HEK293 (cell line): ENCODE measurements around the gene REC8.
A peak's percentile ranks its signal among the peaks of the same experiment; 100 is the strongest.

Experiments used
- GFI1B ChIP-seq: fragments of 450-650 bp; formaldehyde crosslinking; IDR thresholded peaks from 2 replicates; pipeline ENCODE4 v1.5.1; 2016; ENCODE audit warnings: missing biosample characterization, missing genetic modification characterization
- GLIS1 ChIP-seq: fragments of 450-650 bp; formaldehyde crosslinking; IDR thresholded peaks from 2 replicates; pipeline ENCODE4 v1.5.1; 2016; ENCODE audit warnings: missing biosample characterization, missing genetic modification characterization
- KLF9 ChIP-seq: fragments of 450-650 bp; formaldehyde crosslinking; IDR thresholded peaks from 2 replicates; pipeline ENCODE4 v1.5.1; 2016; ENCODE audit warnings: missing biosample characterization, missing genetic modification characterization, low read depth
- ZBTB11 ChIP-seq: fragments of 450-650 bp; formaldehyde crosslinking; conservative IDR thresholded peaks from 2 replicates; pipeline ENCODE4 v1.5.1; 2016; ENCODE audit warnings: low read depth, missing biosample characterization, missing genetic modification characterization
- ZNF146 ChIP-seq: fragments of 450-650 bp; formaldehyde crosslinking; IDR thresholded peaks from 2 replicates; pipeline ENCODE4 v1.5.1; 2016; ENCODE audit warnings: missing biosample characterization, missing genetic modification characterization
- ZNF157 ChIP-seq: fragments of 450-650 bp; formaldehyde crosslinking; IDR thresholded peaks from 2 replicates; pipeline ENCODE4 v1.5.1; 2016; ENCODE audit warnings: missing biosample characterization, missing genetic modification characterization
- ZNF211 ChIP-seq: fragments of 450-650 bp; formaldehyde crosslinking; IDR thresholded peaks from 2 replicates; pipeline ENCODE4 v1.5.1; 2016; ENCODE audit warnings: low read depth, missing biosample characterization, missing genetic modification characterization
- ZNF223 ChIP-seq: fragments of 450-650 bp; formaldehyde crosslinking; IDR thresholded peaks from 2 replicates; pipeline ENCODE4 v1.5.1; 2016; ENCODE audit warnings: missing biosample characterization, missing genetic modification characterization
- ZNF24 ChIP-seq: fragments of 450-650 bp; formaldehyde crosslinking; IDR thresholded peaks from 2 replicates; pipeline ENCODE4 v1.5.1; 2016; ENCODE audit warnings: missing biosample characterization, missing genetic modification characterization
- ZNF354C ChIP-seq: fragments of 450-650 bp; formaldehyde crosslinking; IDR thresholded peaks from 2 replicates; pipeline ENCODE4 v1.5.1; 2016; ENCODE audit warnings: missing biosample characterization, missing genetic modification characterization, low read depth, borderline replicate concordance
- ZNF394 ChIP-seq: fragments of 450-650 bp; formaldehyde crosslinking; IDR thresholded peaks from 2 replicates; pipeline ENCODE4 v1.5.1; 2016; ENCODE audit warnings: missing biosample characterization, missing genetic modification characterization, mild to moderate bottlenecking, moderate library complexity, borderline replicate concordance
- ZNF501 ChIP-seq: fragments of 450-650 bp; formaldehyde crosslinking; IDR thresholded peaks from 2 replicates; pipeline ENCODE4 v1.5.1; 2016; ENCODE audit warnings: missing biosample characterization, missing genetic modification characterization
- ZNF513 ChIP-seq: fragments of 450-650 bp; IDR thresholded peaks from 2 replicates; pipeline ENCODE4 v1.5.1; 2018; ENCODE audit warnings: missing biosample characterization, missing genetic modification characterization
- ZNF514 ChIP-seq: fragments of 450-650 bp; formaldehyde crosslinking; IDR thresholded peaks from 2 replicates; pipeline ENCODE4 v1.5.1; 2016; ENCODE audit warnings: missing biosample characterization, missing genetic modification characterization
- ZNF518A ChIP-seq: fragments of 450-650 bp; formaldehyde crosslinking; conservative IDR thresholded peaks from 2 replicates; pipeline ENCODE4 v1.5.1; 2016; ENCODE audit warnings: low read depth, missing biosample characterization, missing genetic modification characterization
- ZNF530 ChIP-seq: fragments of 450-650 bp; formaldehyde crosslinking; IDR thresholded peaks from 2 replicates; pipeline ENCODE4 v1.5.1; 2016; ENCODE audit warnings: low read depth, missing biosample characterization, missing genetic modification characterization
- ZNF548 ChIP-seq: fragments of 450-650 bp; formaldehyde crosslinking; IDR thresholded peaks from 2 replicates; pipeline ENCODE4 v1.5.1; 2016; ENCODE audit warnings: missing biosample characterization, missing genetic modification characterization
- ZNF629 ChIP-seq: fragments of 450-650 bp; formaldehyde crosslinking; IDR thresholded peaks from 2 replicates; pipeline ENCODE4 v1.5.1; 2017; ENCODE audit warnings: missing biosample characterization, missing genetic modification characterization
- ZNF670 ChIP-seq: fragments of 450-650 bp; formaldehyde crosslinking; IDR thresholded peaks from 2 replicates; pipeline ENCODE4 v1.5.1; 2016; ENCODE audit warnings: missing biosample characterization, missing genetic modification characterization, low read depth
- ZNF701 ChIP-seq: fragments of 450-650 bp; formaldehyde crosslinking; IDR thresholded peaks from 2 replicates; pipeline ENCODE4 v1.5.1; 2016; ENCODE audit warnings: missing biosample characterization, missing genetic modification characterization
- ZNF830 ChIP-seq: fragments of 450-650 bp; IDR thresholded peaks from 2 replicates; pipeline ENCODE4 v1.5.0; 2018; ENCODE audit warnings: missing biosample characterization, missing genetic modification characterization, low read depth, mild to moderate bottlenecking, moderate library complexity
- ZNF837 ChIP-seq: fragments of 450-650 bp; formaldehyde crosslinking; IDR thresholded peaks from 2 replicates; pipeline ENCODE4 v1.5.1; 2016; ENCODE audit warnings: missing biosample characterization, missing genetic modification characterization
- ZSCAN18 ChIP-seq: fragments of 450-650 bp; formaldehyde crosslinking; IDR thresholded peaks from 2 replicates; pipeline ENCODE4 v1.5.1; 2016; ENCODE audit warnings: missing biosample characterization, missing genetic modification characterization
- ZSCAN23 ChIP-seq: fragments of 450-650 bp; formaldehyde crosslinking; IDR thresholded peaks from 2 replicates; pipeline ENCODE4 v1.5.1; 2016; ENCODE audit warnings: missing biosample characterization, missing genetic modification characterization
- TF ChIP-seq, protein P1 (sequence below): fragments of 450-650 bp; formaldehyde crosslinking; IDR thresholded peaks from 2 replicates; pipeline ENCODE4 v1.5.1; 2016; ENCODE audit warnings: missing biosample characterization, missing genetic modification characterization

Gene REC8

DNA sequence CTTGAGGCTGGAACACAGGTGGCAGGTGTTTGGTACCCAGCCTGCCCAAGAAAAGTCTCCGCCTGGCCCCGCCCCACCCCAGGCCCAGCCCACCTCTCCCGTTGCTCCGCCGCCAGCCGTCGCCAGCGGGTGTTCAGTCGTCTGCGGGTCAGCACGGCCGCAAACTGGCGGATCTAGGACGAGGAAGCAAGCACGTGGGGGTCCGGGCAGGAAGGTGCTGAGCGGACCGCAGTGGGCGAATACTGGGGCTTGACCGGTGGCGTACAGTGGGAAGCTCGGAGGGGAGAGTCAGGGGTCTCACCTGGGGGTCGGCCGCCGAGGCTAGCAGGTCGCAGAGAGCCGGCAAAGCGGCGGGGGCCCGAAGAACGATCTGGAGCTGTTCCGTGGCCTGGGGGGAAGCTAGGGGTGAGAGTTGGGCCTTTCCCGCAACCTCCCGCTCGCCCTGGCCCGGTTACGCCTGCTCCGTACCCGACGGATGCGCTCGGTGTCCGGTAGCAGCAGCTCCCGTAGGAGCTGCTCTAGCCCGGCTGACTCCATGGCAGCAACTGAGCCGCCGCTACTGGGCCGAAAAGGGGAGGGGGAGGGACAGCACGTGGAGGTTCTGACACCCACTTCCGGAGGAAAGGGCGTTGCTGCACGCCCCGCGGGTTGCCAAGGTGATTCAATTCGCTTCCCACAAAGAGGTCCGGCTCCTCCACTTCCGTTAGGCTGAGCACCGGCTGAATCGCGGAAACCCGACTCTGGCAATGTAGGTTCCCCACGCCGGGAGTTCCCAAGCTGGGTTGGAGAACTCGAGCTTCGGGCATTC is 16.6 kb downstream of the REC8 start, which contains the start of gene IPO4 (continued):
- peak; percentile 99 for TF ChIP-seq ZBTB11 (tag by site-specific recombination)
- no peak for TF ChIP-seq ZNF530 (tag by site-specific recombination)
- no peak for TF ChIP-seq ZNF354C (tag by site-specific recombination)
- no peak for TF ChIP-seq ZNF701
- TF ChIP-seq GLIS1 (tag by site-specific recombination), result 0 out of 2 replicates have a peak, but pooled peaks have one; percentile 38
- peak; percentile 96; the same call in 1 of the 2 replicates for TF ChIP-seq ZSCAN23 (tag by site-specific recombination)
- no peak for TF ChIP-seq ZNF670 (tag by site-specific recombination)
- TF ChIP-seq, protein P1, sequence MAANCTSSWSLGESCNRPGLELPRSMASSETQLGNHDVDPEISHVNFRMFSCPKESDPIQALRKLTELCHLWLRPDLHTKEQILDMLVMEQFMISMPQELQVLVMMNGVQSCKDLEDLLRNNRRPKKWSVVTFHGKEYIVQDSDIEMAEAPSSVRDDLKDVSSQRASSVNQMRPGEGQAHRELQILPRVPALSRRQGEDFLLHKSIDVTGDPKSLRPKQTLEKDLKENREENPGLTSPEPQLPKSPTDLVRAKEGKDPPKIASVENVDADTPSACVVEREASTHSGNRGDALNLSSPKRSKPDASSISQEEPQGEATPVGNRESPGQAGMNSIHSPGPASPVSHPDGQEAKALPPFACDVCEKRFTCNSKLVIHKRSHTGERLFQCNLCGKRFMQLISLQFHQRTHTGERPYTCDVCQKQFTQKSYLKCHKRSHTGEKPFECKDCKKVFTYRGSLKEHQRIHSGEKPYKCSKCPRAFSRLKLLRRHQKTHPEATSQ (tag by site-specific recombination), result peak; percentile 89
- TF ChIP-seq KLF9 (tag by site-specific recombination), result peak; percentile 93
- TF ChIP-seq ZNF830 (tag by site-specific recombination), result no peak
- 0 out of 2 replicates have a peak, but pooled peaks have one; percentile 83 for TF ChIP-seq ZSCAN18 (tag by site-specific recombination)
- peak; percentile 93 for TF ChIP-seq ZNF518A
- no peak for TF ChIP-seq ZNF157 (tag by site-specific recombination)
- TF ChIP-seq ZNF548, result no peak
- no peak for TF ChIP-seq ZNF514 (tag by site-specific recombination)
- TF ChIP-seq ZNF501 (tag by site-specific recombination), result peak; percentile 90
- TF ChIP-seq ZNF211, result no peak
- TF ChIP-seq ZNF629, result peak; percentile 89
- no peak; the same call in 1 of the 2 replicates for TF ChIP-seq ZNF837 (tag by site-specific recombination)
- TF ChIP-seq ZNF146 (tag by site-specific recombination), result peak; percentile 88
- peak; percentile 77; the same call in 1 of the 2 replicates for TF ChIP-seq ZNF394 (tag by site-specific recombination)
- TF ChIP-seq ZNF223, result no peak
- 0 out of 2 replicates have a peak, but pooled peaks have one; percentile 27 for TF ChIP-seq GFI1B (tag by site-specific recombination)
- peak; percentile 63 for TF ChIP-seq ZNF513 (tag by site-specific recombination)
- peak; percentile 93 for TF ChIP-seq ZNF24 (tag by site-specific recombination)
